ENCODE results near the gene CDH4. TPM values are rescaled to one million over a fixed set of nuclear protein-coding genes. Genes with fewer than 3 reads are reported as not detected.

Gene CDH4
- total and polyA plus RNA-seq, 8 donors: under 0.01 to 2.2 (median 0.11) TPM; not detected in 2

DNA sequence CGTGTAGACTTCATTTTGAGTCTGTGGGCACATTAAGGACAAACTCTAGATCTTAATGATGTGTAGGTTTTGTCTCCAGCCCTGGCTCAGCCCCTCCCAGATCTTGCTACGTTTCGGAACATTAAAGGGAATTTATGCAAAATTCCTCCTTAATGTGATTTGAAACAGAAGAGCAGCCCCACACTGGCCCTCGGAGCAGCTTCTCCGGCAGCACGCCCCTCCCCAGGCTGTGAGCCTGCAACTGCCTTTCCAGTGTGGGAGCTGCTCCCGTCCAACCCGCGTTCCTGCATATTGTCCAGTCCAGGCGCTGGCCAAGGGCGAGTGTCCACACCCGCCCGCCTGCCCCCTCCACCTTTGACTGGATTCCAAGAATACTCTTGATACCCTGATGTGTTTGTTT lies 556.4 kb downstream of the CDH4 start:
- Histone ChIP-seq H3K27me3 (peaks cover 0 to 67% (median 13%) of the 10 kb centered on the region in 3 donors), H3K4me3 (no peak overlapping the region), H3K36me3 (no peaks in the 10 kb centered on the region), H3K4me1 (peaks cover 0 to 21% (median 4%) of the 10 kb centered on the region in 4 donors), H3K27ac (no peak overlapping the region), H3K9me3 (no peaks in the 10 kb centered on the region)
- DNase-seq: peak in 1 of 2 donors; percentile 68
- TF ChIP-seq, protein P1, sequence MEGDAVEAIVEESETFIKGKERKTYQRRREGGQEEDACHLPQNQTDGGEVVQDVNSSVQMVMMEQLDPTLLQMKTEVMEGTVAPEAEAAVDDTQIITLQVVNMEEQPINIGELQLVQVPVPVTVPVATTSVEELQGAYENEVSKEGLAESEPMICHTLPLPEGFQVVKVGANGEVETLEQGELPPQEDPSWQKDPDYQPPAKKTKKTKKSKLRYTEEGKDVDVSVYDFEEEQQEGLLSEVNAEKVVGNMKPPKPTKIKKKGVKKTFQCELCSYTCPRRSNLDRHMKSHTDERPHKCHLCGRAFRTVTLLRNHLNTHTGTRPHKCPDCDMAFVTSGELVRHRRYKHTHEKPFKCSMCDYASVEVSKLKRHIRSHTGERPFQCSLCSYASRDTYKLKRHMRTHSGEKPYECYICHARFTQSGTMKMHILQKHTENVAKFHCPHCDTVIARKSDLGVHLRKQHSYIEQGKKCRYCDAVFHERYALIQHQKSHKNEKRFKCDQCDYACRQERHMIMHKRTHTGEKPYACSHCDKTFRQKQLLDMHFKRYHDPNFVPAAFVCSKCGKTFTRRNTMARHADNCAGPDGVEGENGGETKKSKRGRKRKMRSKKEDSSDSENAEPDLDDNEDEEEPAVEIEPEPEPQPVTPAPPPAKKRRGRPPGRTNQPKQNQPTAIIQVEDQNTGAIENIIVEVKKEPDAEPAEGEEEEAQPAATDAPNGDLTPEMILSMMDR (IDR thresholded peaks at IDR 0.05): no peak
- TF ChIP-seq EP300 (IDR thresholded peaks at IDR 0.05) (no peak), POLR2AphosphoS5 (IDR thresholded peaks at IDR 0.05) (no peak), POLR2A (IDR thresholded peaks at IDR 0.05) (no peak)
- intact Hi-C loops (cut with DNase I; ENCODE audit: low total_unique reads): no loop called here
- 28 to 45% (median 33%) methylated on average over 13 of the region's 13 CpGs for WGBS, 5 donors

DNA sequence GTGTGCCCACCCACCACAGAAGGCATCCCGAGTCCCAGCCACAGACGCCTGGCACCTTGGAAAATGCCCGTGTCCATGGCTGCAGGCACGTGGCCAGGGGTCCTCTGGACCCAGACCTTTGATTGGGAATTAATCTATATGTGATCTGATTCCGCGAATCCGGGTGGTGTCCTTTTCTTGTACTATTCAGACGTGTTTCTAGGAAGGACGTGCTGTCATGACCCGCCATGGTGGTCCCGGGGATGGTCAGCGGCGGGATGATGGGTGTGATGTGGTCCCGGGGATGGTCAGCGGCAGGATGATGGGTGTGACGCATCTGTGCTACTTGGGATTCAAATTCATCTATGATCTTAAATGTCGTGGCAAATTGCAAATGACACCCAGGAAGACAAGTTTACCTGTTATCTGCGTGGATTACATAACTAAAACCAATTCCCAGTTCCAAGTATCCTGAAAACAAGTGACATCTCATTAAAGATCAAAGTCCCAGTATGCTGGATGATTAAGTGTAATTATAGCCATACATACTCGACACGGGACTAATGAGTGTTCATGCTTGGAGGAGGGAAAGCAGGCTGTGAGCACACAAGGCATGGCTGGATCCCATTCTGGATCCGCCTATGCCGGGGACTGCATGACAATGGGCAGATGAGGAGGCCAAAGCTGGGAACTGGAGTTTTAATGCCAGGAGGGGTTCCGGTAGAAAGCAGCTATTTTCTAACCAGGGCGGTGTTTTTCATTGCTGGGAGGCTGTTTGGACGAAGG lies 557.1 kb downstream of the CDH4 start:
- peaks cover 0 to 69% (median 12%) of the 10 kb centered on the region in 3 donors for H3K27me3 ChIP-seq
- 79 to 89% (median 82%) methylated on average over 25 of the region's 25 CpGs for WGBS, 5 donors

DNA sequence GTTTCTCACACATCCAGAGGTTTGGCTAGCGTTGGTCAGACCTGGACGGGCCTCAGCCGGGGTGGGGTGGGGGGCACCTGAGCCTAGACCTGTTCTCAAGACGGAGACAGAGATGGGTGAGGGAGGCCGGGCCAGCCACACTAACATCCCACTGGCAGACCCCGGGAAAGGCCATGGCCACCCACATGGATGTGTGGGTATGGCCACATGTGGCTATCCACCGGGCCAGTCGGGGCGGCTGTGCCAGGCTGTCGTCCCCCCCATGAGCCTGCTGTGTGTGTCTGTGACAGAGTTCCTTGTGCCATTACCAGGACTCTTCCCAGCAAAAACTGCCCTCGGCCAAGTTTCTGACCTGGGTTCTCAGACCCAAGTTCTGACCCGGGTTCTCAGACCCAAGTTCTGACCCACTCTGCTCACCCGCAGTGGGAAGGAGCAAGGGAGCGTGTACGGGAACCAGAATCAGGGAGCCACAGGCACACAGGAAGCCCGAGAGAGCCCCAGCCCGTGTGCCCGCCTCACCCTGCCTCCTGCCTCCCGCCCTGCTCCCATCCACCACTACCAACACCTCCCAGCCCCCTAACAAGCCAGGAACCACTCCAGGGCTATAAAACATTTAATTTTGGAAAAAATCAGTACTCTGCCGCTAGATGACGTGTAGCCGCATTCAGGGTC lies 558.1 kb downstream of the CDH4 start:
- H3K9me3 ChIP-seq: no peaks in the 10 kb centered on the region
- no peak for TF ChIP-seq POLR2A (IDR thresholded peaks at IDR 0.05)
- no peak for TF ChIP-seq POLR2AphosphoS5 (IDR thresholded peaks at IDR 0.05)
- TF ChIP-seq, protein P1 (IDR thresholded peaks at IDR 0.05): no peak
- TF ChIP-seq EP300 (IDR thresholded peaks at IDR 0.05): no peak
- H3K27ac ChIP-seq: no peak overlapping the region
- H3K36me3 ChIP-seq: no peaks in the 10 kb centered on the region
- peaks cover 0 to 12% (median 0%) of the 10 kb centered on the region in 4 donors for H3K4me1 ChIP-seq
- intact Hi-C loops (cut with DNase I; ENCODE audit: low total_unique reads): no loop called here
- DNase-seq: no peak
- no peak overlapping the region for H3K4me3 ChIP-seq
- WGBS, 5 donors: 82 to 92% (median 90%) methylated on average over 22 of the region's 22 CpGs
- peaks cover 0 to 63% (median 4%) of the 10 kb centered on the region in 3 donors for H3K27me3 ChIP-seq

More for the DNA sequence above, 557.1 kb downstream of the CDH4 start:
- Histone ChIP-seq H3K27ac (no peak overlapping the region), H3K36me3 (no peaks in the 10 kb centered on the region), H3K4me3 (no peak overlapping the region), H3K9me3 (no peaks in the 10 kb centered on the region), H3K4me1 (peaks cover 0 to 13% (median under 1%) of the 10 kb centered on the region in 4 donors)
- intact Hi-C loops (cut with DNase I; ENCODE audit: low total_unique reads): no loop called here
- DNase-seq: no peak
- no peak for TF ChIP-seq POLR2A (IDR thresholded peaks at IDR 0.05)
- no peak for TF ChIP-seq POLR2AphosphoS5 (IDR thresholded peaks at IDR 0.05)
- TF ChIP-seq, protein P1 (IDR thresholded peaks at IDR 0.05): no peak
- TF ChIP-seq EP300 (IDR thresholded peaks at IDR 0.05): no peak

DNA sequence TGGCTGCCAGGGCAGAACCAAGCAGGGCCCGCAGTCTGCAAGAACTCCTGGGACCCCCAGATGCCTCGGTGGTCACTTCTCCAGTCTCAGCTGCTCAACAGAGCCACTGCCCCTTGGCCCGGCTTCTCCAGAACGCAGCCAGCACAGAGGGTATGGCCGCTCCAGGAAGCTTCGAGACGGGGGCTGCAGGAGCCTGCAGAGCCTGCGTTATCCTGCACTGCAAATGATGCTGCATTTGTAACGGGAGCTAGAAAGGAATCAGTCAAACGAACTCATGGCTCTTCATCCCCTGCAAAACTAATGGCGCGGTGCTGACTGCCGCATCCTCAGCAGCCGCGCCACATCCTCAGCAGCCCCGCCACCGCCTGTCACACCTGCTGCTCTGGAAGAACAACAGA lies 558.7 kb downstream of the CDH4 start:
- no peak for TF ChIP-seq EP300 (IDR thresholded peaks at IDR 0.05)
- TF ChIP-seq, protein P1 (IDR thresholded peaks at IDR 0.05): no peak
- no peak for TF ChIP-seq POLR2AphosphoS5 (IDR thresholded peaks at IDR 0.05)
- no peak for TF ChIP-seq POLR2A (IDR thresholded peaks at IDR 0.05)
- Histone ChIP-seq H3K4me1 (peaks cover 0 to 12% (median 0%) of the 10 kb centered on the region in 4 donors), H3K36me3 (no peaks in the 10 kb centered on the region), H3K9me3 (no peaks in the 10 kb centered on the region), H3K27ac (no peak overlapping the region), H3K4me3 (no peak overlapping the region), H3K27me3 (peaks cover 0 to 58% (median 3%) of the 10 kb centered on the region in 3 donors)
- DNase-seq: no peak
- 79 to 84% (median 82%) methylated on average over 15 to 17 of the region's 17 CpGs for WGBS, 5 donors
- intact Hi-C loops (cut with DNase I; ENCODE audit: low total_unique reads): no loop called here
